Ascending aorta (tissue), 2 donors: ENCODE measurements around the gene CDV3. TPM values are rescaled to one million over a fixed set of nuclear protein-coding genes. Genes with fewer than 3 reads are reported as not detected.

Experiments used
- DNase-seq, 2 donors: peaks; one replicate each; pipeline ENCODE4 v3.0.0-alpha.2; 2019; ENCODE audit warnings: low spot score in 2 of 2
- H3K27ac ChIP-seq, 2 donors: fragments of 200-600 bp; sonication (generic); one replicate each; pipeline ENCODE4 v1.5.1; 2016 to 2017; ENCODE audit warnings: mild to moderate bottlenecking in 1 of 2
- H3K27me3 ChIP-seq: fragments of 200-600 bp; sonication (generic); one replicate; pipeline ENCODE4 v1.5.1; 2017
- H3K36me3 ChIP-seq, 2 donors: fragments of 200-600 bp; sonication (generic); one replicate each; pipeline ENCODE4 v1.5.1; 2016
- H3K4me1 ChIP-seq, 2 donors: fragments of 200-600 bp; sonication (generic); one replicate each; pipeline ENCODE4 v1.5.1; 2016 to 2017; ENCODE audit warnings: mild to moderate bottlenecking in 1 of 2
- H3K4me3 ChIP-seq, 2 donors: fragments of 200-600 bp; sonication (generic); one replicate each; pipeline ENCODE4 v1.5.1; 2016 to 2017; ENCODE audit warnings: mild to moderate bottlenecking in 1 of 2
- H3K9me3 ChIP-seq, 2 donors: fragments of 200-600 bp; sonication (generic); one replicate each; pipeline ENCODE4 v1.5.1; 2016
- CTCF ChIP-seq, 3 experiments: fragments of 200-600 bp in 2 of 3; fragments of 450-650 bp in 1 of 3; sonication (generic) in 2 of 3; IDR thresholded peaks; one replicate each; pipeline ENCODE4 v1.5.1; 2016 to 2019; ENCODE audit warnings: antibody characterized with exemption in 3 of 3, mild to moderate bottlenecking in 1 of 3, moderate library complexity in 1 of 3
- intact Hi-C: fragments of 100-400 bp; cut with DNase I; formaldehyde crosslinking; loops from one replicate; pipeline ENCODE4 v1.15.1; 2023
- total RNA-seq: library from RNA; depleted of rRNA; stranded (reverse); fragments of >200 nt; gene quantifications from one replicate; pipeline ENCODE4 v1.1.0, GENCODE V29; 2016

Gene CDV3
- total RNA-seq, 1 donor from 2014 or later, result 24.6 TPM

- H3K27me3 ChIP-seq, result no peaks in the 10 kb centered on the region
Measured at GRCh38 chr3:133611534-133611933, 38.0 kb downstream of the CDV3 start.

DNA sequence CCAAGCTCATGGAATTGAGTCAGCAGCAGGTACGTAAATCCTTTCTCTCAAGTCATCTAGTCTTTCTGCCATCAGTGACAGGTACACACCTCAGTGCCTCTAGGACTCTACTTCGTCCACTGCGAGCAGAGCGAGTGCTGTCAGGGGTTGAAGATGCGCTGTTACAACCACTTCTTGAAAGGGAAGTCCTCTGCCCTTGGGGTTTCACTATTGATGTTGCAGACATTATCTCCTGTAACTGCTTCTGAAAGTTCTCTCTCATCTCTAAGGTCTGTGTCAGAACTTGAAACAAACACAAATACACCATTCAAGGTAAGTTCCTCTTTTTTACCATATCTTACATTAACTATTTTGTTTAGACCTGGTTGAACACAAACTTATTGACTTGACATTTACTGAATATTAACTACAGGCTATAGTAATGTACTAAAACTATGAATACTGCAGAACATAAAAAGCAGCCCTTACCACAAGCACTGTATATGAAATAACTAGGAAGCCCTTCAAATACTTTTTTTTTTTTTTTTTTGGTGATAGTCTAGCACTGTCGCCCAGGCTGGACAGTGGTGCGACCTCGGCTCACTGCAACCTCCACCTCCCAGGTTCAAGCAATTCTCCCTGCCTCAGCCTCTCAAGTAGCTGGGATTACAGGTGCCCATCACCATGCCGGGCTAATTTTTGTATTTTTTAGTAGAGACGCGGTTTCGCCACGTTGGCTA is 46.7 kb downstream of the CDV3 start:
- Histone ChIP-seq H3K4me3 (no peak overlapping the region), H3K27ac (no peak overlapping the region), H3K36me3 (peaks cover 49 to 76% of the 10 kb centered on the region in 2 donors), H3K27me3 (no peaks in the 10 kb centered on the region), H3K9me3 (no peaks in the 10 kb centered on the region), H3K4me1 (no peaks in the 10 kb centered on the region)
- no peak for DNase-seq
- TF ChIP-seq CTCF (IDR thresholded peaks at IDR 0.05), result no peak
- intact Hi-C loops, result no loop called here

More at GRCh38 chr3:133611534-133611933, 38.0 kb downstream of the CDV3 start:
- no peak overlapping the region for H3K4me3 ChIP-seq
- no peaks in the 10 kb centered on the region for H3K4me1 ChIP-seq
- H3K27ac ChIP-seq, result no peak overlapping the region
- DNase-seq, result no peak
- no peak for TF ChIP-seq CTCF (IDR thresholded peaks at IDR 0.05)
- intact Hi-C loops, result no loop called here
- peaks cover 28 to 50% of the 10 kb centered on the region in 2 donors for H3K36me3 ChIP-seq
- H3K9me3 ChIP-seq, result no peaks in the 10 kb centered on the region

GRCh38 chr3:133627789-133628188 is 54.3 kb downstream of the CDV3 start:
- no peak for DNase-seq
- Histone ChIP-seq H3K27me3 (no peaks in the 10 kb centered on the region), H3K9me3 (no peaks in the 10 kb centered on the region), H3K4me3 (no peak overlapping the region), H3K36me3 (peaks cover 21 to 36% of the 10 kb centered on the region in 2 donors), H3K27ac (no peak overlapping the region), H3K4me1 (no peaks in the 10 kb centered on the region)
- intact Hi-C loops, result no loop called here
- no peak for TF ChIP-seq CTCF (IDR thresholded peaks at IDR 0.05)

DNA sequence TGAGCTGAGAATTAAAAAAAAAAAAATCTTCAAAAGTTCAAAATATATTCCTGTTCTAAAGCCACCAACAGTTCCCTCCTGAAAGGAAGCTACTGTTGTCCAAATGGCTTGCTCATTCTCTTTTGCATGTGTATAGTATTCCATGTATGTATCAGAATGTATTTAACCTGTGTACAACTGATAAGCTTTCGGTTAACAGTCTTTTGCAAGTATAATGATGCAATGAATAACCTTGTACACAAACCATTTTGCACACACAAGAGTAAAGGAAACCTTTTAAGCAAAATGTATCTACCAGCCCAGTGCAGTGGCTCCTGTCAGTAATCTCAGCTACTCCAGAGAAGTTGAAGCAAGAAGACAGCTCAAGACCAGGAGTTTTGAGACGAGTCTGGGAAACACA is 55.7 kb downstream of the CDV3 start:
- Histone ChIP-seq H3K9me3 (no peaks in the 10 kb centered on the region), H3K27ac (no peak overlapping the region), H3K4me3 (no peak overlapping the region), H3K36me3 (peaks cover 13 to 31% of the 10 kb centered on the region in 2 donors), H3K4me1 (no peaks in the 10 kb centered on the region), H3K27me3 (no peaks in the 10 kb centered on the region)
- intact Hi-C loops, result no loop called here
- TF ChIP-seq CTCF (IDR thresholded peaks at IDR 0.05), result no peak
- no peak for DNase-seq

GRCh38 chr3:133633439-133633838 is 60.0 kb downstream of the CDV3 start:
- no peak for TF ChIP-seq CTCF (IDR thresholded peaks at IDR 0.05)
- Histone ChIP-seq H3K27me3 (no peaks in the 10 kb centered on the region), H3K27ac (no peak overlapping the region), H3K4me3 (no peak overlapping the region), H3K36me3 (peaks cover 8 to 29% of the 10 kb centered on the region in 2 donors), H3K9me3 (no peaks in the 10 kb centered on the region), H3K4me1 (no peaks in the 10 kb centered on the region)
- intact Hi-C loops, result no loop called here
- no peak for DNase-seq

Other genes starting within 250 kb of the CDV3 start
- gene BFSP2, start 173.6 kb upstream of the CDV3 start, total RNA-seq, result not detected
- 10.6 TPM for gene TOPBP1, start 88.3 kb downstream of the CDV3 start, total RNA-seq
- 62.8 TPM for gene TF, start 172.7 kb downstream of the CDV3 start, total RNA-seq
- gene SRPRB, start 232.1 kb downstream of the CDV3 start, total RNA-seq, result 16.1 TPM